ENCODE data around the gene CHD9NB. TPM values are rescaled to one million over a fixed set of nuclear protein-coding genes. Genes with fewer than 3 reads are reported as not detected.

The CHD9NB gene
- total RNA-seq, 2 experiments from 2014 or later, result 0.17 to 0.42 TPM

GRCh38 chr16:53090286-53090590 is 37.5 kb upstream of the CHD9NB start:
- peaks cover 25% of the 10 kb centered on the region for H3K4me1 Mint-ChIP-seq
- H3K9me3 Mint-ChIP-seq, result no peaks in the 10 kb centered on the region
- H3K36me3 Mint-ChIP-seq, result peaks cover 4% of the 10 kb centered on the region
- POLR2A ChIA-PET, result no interaction called here
- no peaks in the 10 kb centered on the region for H3K27me3 Mint-ChIP-seq
- DNase-seq, result no peak
- H3K4me3 Mint-ChIP-seq, result no peak overlapping the region
- no peak for ATAC-seq (ENCODE audit: low read depth)
- no peak overlapping the region for H3K27ac Mint-ChIP-seq

GRCh38 chr16:53089434-53090285 is 37.0 kb upstream of the CHD9NB start:
- POLR2A ChIA-PET, result interaction anchor here (1.2 kb wide), 1 partner anchor 9 kb away, joined by 3 read pairs; no protein-coding TSS in a partner anchor

GRCh38 chr16:53087101-53087500 is 34.4 kb upstream of the CHD9NB start:
- Mint-ChIP-seq H3K4me1 (peaks cover 17% of the 10 kb centered on the region), H3K9me3 (no peaks in the 10 kb centered on the region), H3K27me3 (no peaks in the 10 kb centered on the region), H3K36me3 (peaks cover 7% of the 10 kb centered on the region), H3K27ac (no peak overlapping the region), H3K4me3 (no peak overlapping the region)
- DNase-seq (no peak), ATAC-seq (ENCODE audit: low read depth) (no peak)
- POLR2A ChIA-PET, result no interaction called here

More at GRCh38 chr16:53089434-53090285, 37.0 kb upstream of the CHD9NB start:
- Mint-ChIP-seq H3K36me3 (peaks cover 4% of the 10 kb centered on the region), H3K9me3 (no peaks in the 10 kb centered on the region), H3K27ac (no peak overlapping the region), H3K27me3 (no peaks in the 10 kb centered on the region), H3K4me3 (no peak overlapping the region), H3K4me1 (peaks cover 25% of the 10 kb centered on the region)
- ATAC-seq (ENCODE audit: low read depth) (no peak), DNase-seq (no peak)

DNA sequence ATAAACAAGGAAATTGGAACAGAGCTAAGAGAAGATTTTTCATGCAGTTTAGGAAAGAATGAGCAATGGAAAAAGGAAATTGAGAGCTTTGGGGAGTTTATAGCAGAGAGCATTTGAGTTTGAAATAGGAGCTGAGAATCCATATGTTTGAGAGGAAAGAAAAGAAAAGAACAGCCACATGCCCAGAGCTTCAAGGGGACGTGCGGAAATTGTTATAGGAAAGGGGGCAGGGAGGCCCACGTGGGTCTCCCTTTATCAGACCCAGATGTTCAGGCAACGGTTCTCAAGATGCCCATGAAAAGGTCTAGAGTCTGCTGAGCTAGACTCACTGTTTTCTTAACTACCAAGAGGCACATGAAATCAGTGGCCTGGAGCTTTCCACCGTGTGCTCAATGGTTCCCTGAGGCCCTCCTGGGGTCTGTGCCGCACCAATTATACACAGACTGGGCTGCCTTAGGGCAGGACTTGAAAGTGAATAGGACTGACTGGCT is 33.3 kb upstream of the CHD9NB start:
- DNase-seq, result no peak
- Mint-ChIP-seq H3K36me3 (peaks cover 6% of the 10 kb centered on the region), H3K4me3 (no peak overlapping the region), H3K27me3 (no peaks in the 10 kb centered on the region), H3K4me1 (peaks cover 14% of the 10 kb centered on the region), H3K27ac (no peak overlapping the region), H3K9me3 (no peaks in the 10 kb centered on the region)
- ATAC-seq (ENCODE audit: low read depth), result no peak
- POLR2A ChIA-PET, result interaction anchor here (0.6 kb wide), 1 partner anchor 25 kb away, joined by 7 read pairs; no protein-coding TSS in a partner anchor

GRCh38 chr16:53085369-53085843 is 32.7 kb upstream of the CHD9NB start:
- H3K9me3 Mint-ChIP-seq, result no peaks in the 10 kb centered on the region
- H3K27ac Mint-ChIP-seq, result no peak overlapping the region
- ATAC-seq (ENCODE audit: low read depth) (no peak), DNase-seq (no peak)
- peaks cover 10% of the 10 kb centered on the region for H3K4me1 Mint-ChIP-seq
- peaks cover 3% of the 10 kb centered on the region for H3K36me3 Mint-ChIP-seq
- POLR2A ChIA-PET, result no interaction called here
- H3K27me3 Mint-ChIP-seq, result no peaks in the 10 kb centered on the region
- H3K4me3 Mint-ChIP-seq, result no peak overlapping the region

GRCh38 chr16:53084746-53085334 is 32.1 kb upstream of the CHD9NB start:
- H3K27ac Mint-ChIP-seq, result no peak overlapping the region
- DNase-seq (no peak), ATAC-seq (ENCODE audit: low read depth) (no peak)
- H3K4me3 Mint-ChIP-seq, result no peak overlapping the region
- H3K27me3 Mint-ChIP-seq, result no peaks in the 10 kb centered on the region
- H3K36me3 Mint-ChIP-seq, result peaks cover 3% of the 10 kb centered on the region
- H3K9me3 Mint-ChIP-seq, result no peaks in the 10 kb centered on the region
- peaks cover 5% of the 10 kb centered on the region for H3K4me1 Mint-ChIP-seq
- POLR2A ChIA-PET, result no interaction called here

- DNase-seq, result no peak
- Mint-ChIP-seq H3K4me1 (peaks cover 5% of the 10 kb centered on the region), H3K9me3 (no peaks in the 10 kb centered on the region), H3K4me3 (no peak overlapping the region), H3K36me3 (peaks cover 3% of the 10 kb centered on the region), H3K27ac (no peak overlapping the region), H3K27me3 (no peaks in the 10 kb centered on the region)
- POLR2A ChIA-PET, result no interaction called here
- no peak for ATAC-seq (ENCODE audit: low read depth)
Observed at GRCh38 chr16:53084141-53084541, 31.4 kb upstream of the CHD9NB start.

DNA sequence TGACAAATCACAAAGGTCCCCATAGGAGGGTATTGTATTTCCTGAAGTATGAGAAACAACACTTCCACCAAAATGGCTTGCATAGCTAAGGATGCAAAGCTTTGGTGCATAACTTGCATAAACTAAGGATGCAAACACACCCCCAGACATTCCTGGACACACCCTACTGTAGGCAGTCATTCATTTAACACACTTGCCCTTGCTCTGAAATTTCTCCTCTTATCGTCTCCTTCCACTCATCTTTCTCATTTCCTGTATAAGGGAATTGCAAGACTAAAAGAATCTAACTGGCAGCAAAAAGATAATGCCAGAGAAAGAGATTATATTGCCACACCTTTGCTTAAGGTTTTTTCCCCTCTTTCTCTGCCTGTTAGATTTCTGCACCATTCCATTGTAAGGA is 30.4 kb upstream of the CHD9NB start:
- Mint-ChIP-seq H3K9me3 (no peaks in the 10 kb centered on the region), H3K4me3 (no peak overlapping the region), H3K27me3 (no peaks in the 10 kb centered on the region), H3K4me1 (peaks cover 5% of the 10 kb centered on the region), H3K36me3 (peaks cover 5% of the 10 kb centered on the region), H3K27ac (no peak overlapping the region)
- DNase-seq (no peak), ATAC-seq (ENCODE audit: low read depth) (no peak)
- POLR2A ChIA-PET, result no interaction called here

- Mint-ChIP-seq H3K36me3 (peaks cover 7% of the 10 kb centered on the region), H3K4me3 (no peak overlapping the region), H3K4me1 (peaks cover 5% of the 10 kb centered on the region), H3K27me3 (no peaks in the 10 kb centered on the region), H3K9me3 (peaks cover 1% of the 10 kb centered on the region), H3K27ac (no peak overlapping the region)
- DNase-seq, result no peak
- no peak for ATAC-seq (ENCODE audit: low read depth)
- POLR2A ChIA-PET, result no interaction called here
Observed at GRCh38 chr16:53082509-53082908, 29.8 kb upstream of the CHD9NB start.

DNA sequence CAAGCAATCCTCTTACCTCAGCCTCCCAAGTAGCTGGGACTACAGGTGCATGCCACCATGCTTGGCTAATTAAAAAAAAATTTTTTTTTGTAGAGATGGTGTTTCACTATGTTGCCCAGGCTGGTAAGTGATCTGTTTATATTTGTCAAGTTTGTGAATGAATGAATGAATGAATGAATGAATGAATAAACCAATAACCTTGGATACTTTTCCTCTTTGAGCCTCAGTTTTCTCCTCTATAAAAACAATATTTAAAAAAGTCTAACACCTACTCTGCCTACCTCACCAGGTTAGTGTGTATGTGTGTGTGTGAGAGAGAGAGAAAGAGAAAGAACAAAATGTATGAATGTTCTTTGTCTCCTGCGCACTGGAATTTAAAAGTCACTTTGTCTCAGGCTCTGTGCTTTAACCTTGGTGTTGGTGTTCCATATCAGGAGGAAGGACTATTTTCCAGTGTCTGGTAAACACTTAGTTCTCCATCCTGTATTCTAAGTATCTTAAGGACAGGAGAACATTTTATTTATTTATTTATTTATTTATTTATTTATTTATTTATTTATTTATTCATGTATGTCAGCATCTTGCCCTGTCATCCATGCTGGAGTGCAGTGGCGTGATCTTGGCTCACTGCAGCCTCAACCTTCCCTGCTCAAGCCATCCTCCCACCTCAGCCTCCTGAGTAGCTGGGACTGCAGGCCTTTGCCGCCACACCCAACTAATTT is 29.1 kb upstream of the CHD9NB start:
- H3K4me3 Mint-ChIP-seq, result no peak overlapping the region
- H3K36me3 Mint-ChIP-seq, result peaks cover 7% of the 10 kb centered on the region
- peaks cover 1% of the 10 kb centered on the region for H3K9me3 Mint-ChIP-seq
- POLR2A ChIA-PET, result no interaction called here
- ATAC-seq (ENCODE audit: low read depth) (no peak), DNase-seq (no peak)
- no peaks in the 10 kb centered on the region for H3K27me3 Mint-ChIP-seq
- H3K27ac Mint-ChIP-seq, result no peak overlapping the region
- peaks cover 5% of the 10 kb centered on the region for H3K4me1 Mint-ChIP-seq

- Mint-ChIP-seq H3K9me3 (peaks cover 1% of the 10 kb centered on the region), H3K27me3 (no peaks in the 10 kb centered on the region), H3K36me3 (peaks cover 7% of the 10 kb centered on the region), H3K27ac (no peak overlapping the region), H3K4me3 (no peak overlapping the region), H3K4me1 (peaks cover 5% of the 10 kb centered on the region)
- POLR2A ChIA-PET, result no interaction called here
- DNase-seq, result no peak
- ATAC-seq (ENCODE audit: low read depth), result no peak
Observed at GRCh38 chr16:53081032-53081424, 28.3 kb upstream of the CHD9NB start.

DNA sequence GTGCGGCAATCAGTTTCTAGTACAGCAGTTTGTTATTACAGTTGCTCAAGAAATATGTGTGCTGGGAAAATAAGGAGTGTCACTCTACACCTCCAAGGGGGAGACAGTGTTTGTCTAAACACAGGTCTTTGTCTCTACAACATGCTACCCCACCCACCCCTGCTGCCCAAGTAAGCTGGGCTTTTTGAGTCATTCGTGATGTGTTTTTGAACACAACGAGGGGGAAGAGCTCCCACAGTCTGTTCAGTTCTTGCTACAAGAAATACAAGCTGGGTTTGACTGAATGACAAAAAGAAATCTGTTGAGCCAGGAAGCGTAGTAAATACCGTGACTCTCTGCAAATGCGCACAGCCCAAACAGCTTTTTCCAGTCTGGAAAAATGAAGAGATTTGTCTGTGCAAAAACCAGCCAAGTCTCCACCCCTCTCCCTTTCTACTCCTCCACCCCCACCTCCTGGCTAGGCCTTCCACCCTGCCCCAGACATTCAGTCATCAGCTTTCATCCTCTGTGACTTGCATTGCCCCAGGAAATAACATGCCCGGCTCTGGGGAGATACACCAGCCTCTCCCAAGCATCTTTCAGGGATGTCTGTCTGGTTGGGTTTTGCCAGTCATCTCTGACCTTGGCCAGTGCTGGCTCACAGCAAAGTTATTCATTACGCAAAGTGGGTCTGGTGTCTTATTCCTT is 27.8 kb upstream of the CHD9NB start:
- Mint-ChIP-seq H3K27me3 (no peaks in the 10 kb centered on the region), H3K27ac (no peak overlapping the region), H3K4me1 (peaks cover 5% of the 10 kb centered on the region), H3K9me3 (peaks cover 1% of the 10 kb centered on the region), H3K36me3 (peaks cover 11% of the 10 kb centered on the region), H3K4me3 (no peak overlapping the region)
- ATAC-seq (ENCODE audit: low read depth) (no peak), DNase-seq (no peak)
- POLR2A ChIA-PET, result no interaction called here

- DNase-seq (no peak), ATAC-seq (ENCODE audit: low read depth) (no peak)
- Mint-ChIP-seq H3K27ac (no peak overlapping the region), H3K4me1 (peaks cover 5% of the 10 kb centered on the region), H3K4me3 (no peak overlapping the region), H3K36me3 (peaks cover 15% of the 10 kb centered on the region), H3K27me3 (no peaks in the 10 kb centered on the region), H3K9me3 (peaks cover 6% of the 10 kb centered on the region)
- POLR2A ChIA-PET, result no interaction called here
Observed at GRCh38 chr16:53078765-53079485, 26.2 kb upstream of the CHD9NB start.

Measured in activated naive CD8-positive, alpha-beta T cell treated with anti-CD3 and anti-CD28 coated beads, Interleukin-2, amount 10 ng/mL, durations not matched to agents 7 days and 5 days (primary cell).